Panc1 (cell line): ENCODE data around the gene SEMA3G. TPM values are rescaled to one million over a fixed set of nuclear protein-coding genes. Genes with fewer than 3 reads are reported as not detected.

Experiments used
- ATAC-seq: fragments of 200-7000 bp; cut with Tn5 transposase; 2 replicates; pipeline ENCODE4 v1.9.1; 2020; ENCODE audit warnings: mild to moderate bottlenecking, moderate library complexity
- BruUV-seq: library from RNA; stranded (reverse); fragments of 400-500 nt; replicated peaks from 2 replicates; lab custom pipeline; 2021; lab: Mats Ljungman, UMichigan
- CTCF ChIA-PET: fragments of 300-600 bp; sonication (Branson Sonifier 250); formaldehyde crosslinking; loops from one replicate; lab custom pipeline; 2022; ENCODE audit warnings: antibody characterized with exemption; lab: Charles Lee
- POLR2A ChIA-PET: fragments of 300-600 bp; sonication (Branson Sonifier 250); formaldehyde crosslinking; loops from one replicate; lab custom pipeline; 2022; ENCODE audit warnings: antibody characterized with exemption; lab: Charles Lee
- DNase-seq: peaks from one replicate; pipeline ENCODE4 v3.0.0-alpha.2; 2010; ENCODE audit warnings: low read depth, low spot score
- H3K27ac ChIP-seq: 2 replicates; pipeline ENCODE4 v1.5.1; 2011; ENCODE audit warnings: mild to moderate bottlenecking, low read length, inconsistent platforms
- H3K27me3 ChIP-seq: fragments of 200-500 bp; sonication (Bioruptor generic); 2 replicates; pipeline ENCODE4 v1.6.0; 2014; ENCODE audit warnings: low read length, inconsistent platforms; ENCODE audit not compliant: control insufficient read depth, insufficient read depth
- H3K36me3 ChIP-seq: fragments of 200-500 bp; sonication (Bioruptor generic); 2 replicates; pipeline ENCODE4 v1.5.1; 2014; ENCODE audit warnings: inconsistent platforms, mild to moderate bottlenecking, low read length, moderate library complexity; ENCODE audit not compliant: control insufficient read depth, insufficient read depth
- H3K4me1 ChIP-seq: 2 replicates; pipeline ENCODE4 v1.5.1; 2011; ENCODE audit warnings: inconsistent platforms, mild to moderate bottlenecking, low read length, moderate library complexity; ENCODE audit not compliant: control insufficient read depth, insufficient read depth
- H3K4me3 ChIP-seq, 2 experiments: 2 replicates each; pipeline ENCODE4 v1.5.1; 2011 to 2012; ENCODE audit warnings: low read depth in 2 of 2, low read length in 2 of 2, mild to moderate bottlenecking in 2 of 2, inconsistent platforms in 1 of 2, moderate library complexity in 1 of 2
- H3K9me3 ChIP-seq: fragments of 200-500 bp; sonication (Bioruptor generic); 2 replicates; pipeline ENCODE4 v1.5.1; 2014; ENCODE audit warnings: low read depth, mild to moderate bottlenecking, inconsistent platforms, low read length, moderate library complexity; ENCODE audit not compliant: control insufficient read depth, insufficient read depth
- CTCF ChIP-seq: fragments of 450-650 bp; IDR thresholded peaks from 2 replicates; pipeline ENCODE4 v1.5.1; 2017; ENCODE audit warnings: mild to moderate bottlenecking
- POLR2AphosphoS5 ChIP-seq: IDR thresholded peaks from 2 replicates; pipeline ENCODE4 v1.6.1; 2012; ENCODE audit warnings: mild to moderate bottlenecking, low read depth, low read length, moderate library complexity
- REST ChIP-seq, 2 experiments: IDR thresholded peaks; 2 replicates each; pipeline ENCODE4 v1.6.1; 2011 to 2012; ENCODE audit warnings: low read depth in 2 of 2, control low read depth in 1 of 2, low read length in 1 of 2, mild to moderate bottlenecking in 1 of 2, moderate library complexity in 1 of 2; ENCODE audit not compliant: insufficient read depth in 1 of 2
- SIN3A ChIP-seq: IDR thresholded peaks from 2 replicates; pipeline ENCODE4 v1.6.1; 2012; ENCODE audit warnings: low read depth, mild to moderate bottlenecking, low read length, moderate library complexity, borderline replicate concordance; ENCODE audit not compliant: insufficient read depth
- TCF7L2 ChIP-seq: IDR thresholded peaks from 2 replicates; pipeline ENCODE4 v1.6.1; 2011; ENCODE audit warnings: mild to moderate bottlenecking, low read depth, low read length, inconsistent platforms
- in situ Hi-C: cut with HindIII; loops from 2 replicates; pipeline ENCODE4 v1.10.0; 2016; ENCODE audit warnings: low sequenced_read_pairs, low pct_unique_long_range_greater_than_20kb
- intact Hi-C: fragments of 100-400 bp; cut with micrococcal nuclease; formaldehyde crosslinking; loops from one replicate; pipeline ENCODE4 v1.10.0; 2022; ENCODE audit not compliant: unreplicated experiment
- total RNA-seq: library from RNA; stranded (reverse); gene quantifications from one replicate; pipeline ENCODE4 v1.2.1, GENCODE V29; 2021; ENCODE audit not compliant: unreplicated experiment

SEMA3G gene
- total RNA-seq, 1 experiment from 2014 or later, result 1.6 TPM

- no TSS peak for BruUV-seq
- POLR2A ChIA-PET, result no interaction called here
- DNase-seq, result no peak
- intact Hi-C loops (no loop called here), in situ Hi-C loops (no loop called here)
- Histone ChIP-seq H3K4me3 (no peak overlapping the region), H3K9me3 (no peaks in the 10 kb centered on the region), H3K36me3 (no peaks in the 10 kb centered on the region), H3K27ac (no peak overlapping the region), H3K4me1 (no peaks in the 10 kb centered on the region), H3K27me3 (no peaks in the 10 kb centered on the region)
- CTCF ChIA-PET, result no interaction called here
- no peak for TF ChIP-seq CTCF
- TF ChIP-seq POLR2AphosphoS5, result no peak
- TF ChIP-seq SIN3A, result no peak
- no peak for TF ChIP-seq TCF7L2
- TF ChIP-seq REST (IDR thresholded peaks at IDR 0.05; ENCODE audit: insufficient read depth in 1 of 2, low read depth in 2 of 2, low read length in 1 of 2), result no peak
- ATAC-seq, result no peak
Measured at GRCh38 chr3:52487788-52488691, 43.1 kb upstream of the SEMA3G start.

- no peak overlapping the region for H3K27ac ChIP-seq
- H3K36me3 ChIP-seq, result no peaks in the 10 kb centered on the region
- in situ Hi-C loops (no loop called here), intact Hi-C loops (no loop called here)
- CTCF ChIA-PET, result no interaction called here
- no peaks in the 10 kb centered on the region for H3K9me3 ChIP-seq
- no peaks in the 10 kb centered on the region for H3K4me1 ChIP-seq
- H3K4me3 ChIP-seq, result no peak overlapping the region
- no peaks in the 10 kb centered on the region for H3K27me3 ChIP-seq
- TF ChIP-seq SIN3A (no peak), TCF7L2 (no peak), POLR2AphosphoS5 (no peak), CTCF (no peak), REST (IDR thresholded peaks at IDR 0.05; ENCODE audit: insufficient read depth in 1 of 2, low read depth in 2 of 2, low read length in 1 of 2) (no peak)
- ATAC-seq, result no peak
- no TSS peak for BruUV-seq
- DNase-seq, result no peak
- POLR2A ChIA-PET, result no interaction called here
Measured at GRCh38 chr3:52487050-52487787, 42.3 kb upstream of the SEMA3G start.
